Measurements from ENCODE around the gene PDE11A. TPM values are rescaled to one million over a fixed set of nuclear protein-coding genes. Genes with fewer than 3 reads are reported as not detected.

Gene PDE11A
- total and polyA plus RNA-seq, 2 experiments from 2014 or later: 0.08 to 0.73 TPM

GRCh38 chr2:177810906-177811305 is 261.7 kb downstream of the PDE11A start (continued):
- TF ChIP-seq ZNF462 (CRISPR knock-in tag; IDR thresholded peaks at IDR 0.05): no peak
- TF ChIP-seq POLR2AphosphoS5 (IDR thresholded peaks at IDR 0.05; ENCODE audit: low read depth): no peak
- TF ChIP-seq EZH2 (IDR thresholded peaks at IDR 0.05; ENCODE audit: low read depth, unreplicated experiment): no peak
- TF ChIP-seq ZNF331 (CRISPR knock-in tag; IDR thresholded peaks at IDR 0.05; ENCODE audit: low read depth): no peak
- no peak for TF ChIP-seq ETS1 (IDR thresholded peaks at IDR 0.05)
- TF ChIP-seq CREB1 (CRISPR knock-in tag; IDR thresholded peaks at IDR 0.05; ENCODE audit: low read depth): no peak
- no peak for TF ChIP-seq STAT1 (IDR thresholded peaks at IDR 0.05; ENCODE audit: unreplicated experiment)
- TF ChIP-seq CTCF (conservative IDR thresholded peaks at IDR 0.05; ENCODE audit: low read depth in 2 of 2): no peak
